ENCODE measurements around the gene TMEM63A. TPM values are rescaled to one million over a fixed set of nuclear protein-coding genes. Genes with fewer than 3 reads are reported as not detected.

The TMEM63A gene
- polyA plus RNA-seq, 2 of the 4 experiments (the other 2 are of a cell fraction), result 7.5 to 9.5 TPM

- ChIA-PET POLR2A (no interaction called here), CTCF (interaction anchor here (0.9 to 11.6 kb wide), 8 partner anchors 9 to 377 kb away, joined by 3 to 69 read pairs (median 4); partner anchors contain the start of gene TMEM63A)
- FAIRE-seq, result no peak
- Histone ChIP-seq H3K4me3 (no peak overlapping the region), H3K4me2 (no peak overlapping the region), H3K27ac (no peak overlapping the region), H3K4me1 (no peaks in the 10 kb centered on the region), H3K9me3 (no peaks in the 10 kb centered on the region)
- ATAC-seq, result no peak
- no peak for TF ChIP-seq ZSCAN20 (CRISPR knock-in tag; IDR thresholded peaks at IDR 0.05)
- TF ChIP-seq RNF2 (IDR thresholded peaks at IDR 0.05; ENCODE audit: borderline replicate concordance, low read depth), result no peak
- TF ChIP-seq HOXB13 (CRISPR knock-in tag; IDR thresholded peaks at IDR 0.05; ENCODE audit: low read depth), result no peak
- no peak for TF ChIP-seq POLR2A (IDR thresholded peaks at IDR 0.05; ENCODE audit: low read length)
- TF ChIP-seq PHF8 (IDR thresholded peaks at IDR 0.05; ENCODE audit: borderline replicate concordance, low read depth), result no peak
- TF ChIP-seq BHLHE40 (IDR thresholded peaks at IDR 0.05; ENCODE audit: low read depth, low read length), result no peak
- no peak for TF ChIP-seq TFCP2L1 (CRISPR knock-in tag; IDR thresholded peaks at IDR 0.05)
- TF ChIP-seq HES2 (IDR thresholded peaks at IDR 0.05), result no peak
- no peak for TF ChIP-seq ESRRA (IDR thresholded peaks at IDR 0.05; ENCODE audit: borderline replicate concordance, low read length)
- WGBS (ENCODE audit: missing lambda C conversion rate), result 88% methylated on average over 13 of the region's 13 CpGs
- DNase-seq (ENCODE audit: low read depth in 1 of 2, low spot score in 1 of 2), result no peak
These were observed 29.6 kb downstream of the TMEM63A start for GRCh38 chr1:225852413-225853124.

- H3K27ac ChIP-seq, result no peak overlapping the region
- ATAC-seq, result no peak
- TF ChIP-seq HES2 (IDR thresholded peaks at IDR 0.05), result no peak
- TF ChIP-seq REST (IDR thresholded peaks at IDR 0.05), result no peak
- no peak for TF ChIP-seq NFE2L2 (conservative IDR thresholded peaks at IDR 0.05; ENCODE audit: low read length)
- no peak for TF ChIP-seq NR3C1 (IDR thresholded peaks at IDR 0.05)
- ChIA-PET POLR2A (no interaction called here), CTCF (interaction anchor here (0.9 to 11.6 kb wide), 6 partner anchors 9 to 376 kb away, joined by 3 to 69 read pairs (median 6); partner anchors contain the start of gene TMEM63A)
- 75% methylated on average over 4 of the region's 4 CpGs for WGBS (ENCODE audit: missing lambda C conversion rate)
- FAIRE-seq, result no peak
- H3K9me3 ChIP-seq, result no peaks in the 10 kb centered on the region
- no peak for DNase-seq (ENCODE audit: low read depth in 1 of 2, low spot score in 1 of 2)
- no peaks in the 10 kb centered on the region for H3K4me1 ChIP-seq
- H3K4me2 ChIP-seq, result no peak overlapping the region
- H3K4me3 ChIP-seq, result no peak overlapping the region
These were observed 30.4 kb downstream of the TMEM63A start for GRCh38 chr1:225851805-225852204.

- ChIA-PET CTCF (interaction anchor here (0.6 to 11.6 kb wide), 3 partner anchors 22 to 375 kb away, joined by 3 to 69 read pairs (median 3); no protein-coding TSS in a partner anchor), POLR2A (no interaction called here)
- no peak for TF ChIP-seq CHD2 (IDR thresholded peaks at IDR 0.05; ENCODE audit: low read length, partially characterized antibody)
- TF ChIP-seq SREBF2 (IDR thresholded peaks at IDR 0.05), result no peak
- TF ChIP-seq HOXB13 (CRISPR knock-in tag; IDR thresholded peaks at IDR 0.05; ENCODE audit: low read depth), result no peak
- TF ChIP-seq CBX2 (IDR thresholded peaks at IDR 0.05; ENCODE audit: borderline replicate concordance, low read depth), result no peak
- TF ChIP-seq ZSCAN20 (CRISPR knock-in tag; IDR thresholded peaks at IDR 0.05), result no peak
- TF ChIP-seq RARB (CRISPR knock-in tag; IDR thresholded peaks at IDR 0.05), result no peak
- TF ChIP-seq MAZ (IDR thresholded peaks at IDR 0.05; ENCODE audit: borderline replicate concordance, low read depth, low read length), result no peak
- TF ChIP-seq ESRRA (IDR thresholded peaks at IDR 0.05; ENCODE audit: borderline replicate concordance, low read length), result no peak
- no peak for TF ChIP-seq GATA3 (IDR thresholded peaks at IDR 0.05; ENCODE audit: borderline replicate concordance)
- no peak for TF ChIP-seq POLR2AphosphoS2 (conservative IDR thresholded peaks at IDR 0.05; ENCODE audit: low read length)
- TF ChIP-seq CHD4 (IDR thresholded peaks at IDR 0.05; ENCODE audit: borderline replicate concordance), result no peak
- no peak for TF ChIP-seq HES2 (IDR thresholded peaks at IDR 0.05)
- TF ChIP-seq RAD21 (conservative IDR thresholded peaks at IDR 0.05 in 1 of 2, IDR thresholded peaks at IDR 0.05 in 1 of 2), result no peak
- TF ChIP-seq KDM5A (IDR thresholded peaks at IDR 0.05), result no peak
- TF ChIP-seq POLR2A (IDR thresholded peaks at IDR 0.05; ENCODE audit: low read length), result no peak
- no peak for TF ChIP-seq FOSL2 (IDR thresholded peaks at IDR 0.05)
- no peak for TF ChIP-seq FOSL2 (CRISPR knock-in tag; IDR thresholded peaks at IDR 0.05)
- no peak for TF ChIP-seq JUNB (IDR thresholded peaks at IDR 0.05)
- no peak for TF ChIP-seq PHF8 (IDR thresholded peaks at IDR 0.05; ENCODE audit: borderline replicate concordance, low read depth)
- H3K4me1 ChIP-seq, result peaks cover 4% of the 10 kb centered on the region; the same call in 1 of the 3 replicates
- ATAC-seq, result no peak
- no peak overlapping the region for H3K4me2 ChIP-seq
- no peaks in the 10 kb centered on the region for H3K9me3 ChIP-seq
- FAIRE-seq, result no peak
- H3K27ac ChIP-seq, result no peak overlapping the region
- 92% methylated on average over 7 of the region's 7 CpGs for whole genome bisulfite sequencing (ENCODE audit: missing lambda C conversion rate)
- no peak overlapping the region for H3K4me3 ChIP-seq
- no peak for DNase-seq (ENCODE audit: low read depth in 1 of 2, low spot score in 1 of 2)
These were observed 31.8 kb downstream of the TMEM63A start for GRCh38 chr1:225850370-225850769.
